HG03565 (cell line): ENCODE data around the gene DLEC1.
"Not testable (repeated sequence)": the region's sequence is repeated elsewhere in the genome, so short reads cannot be mapped to it uniquely, and the experiment has no call there.

Experiments used
- ATAC-seq: cut with Tn5 transposase; IDR thresholded peaks from one replicate; pipeline ENCODE4 v1.9.1; 2021; ENCODE audit warnings: mild to moderate bottlenecking, moderate library complexity; ENCODE audit not compliant: unreplicated experiment

Gene DLEC1

GRCh38 chr3:38152609-38153008, 113.6 kb downstream of the DLEC1 start:
- no peak for ATAC-seq

GRCh38 chr3:38153221-38153620, 114.2 kb downstream of the DLEC1 start:
- no peak for ATAC-seq

GRCh38 chr3:38154033-38154494, 115.1 kb downstream of the DLEC1 start:
- ATAC-seq: no peak

GRCh38 chr3:38154625-38155255, 115.7 kb downstream of the DLEC1 start:
- no peak for ATAC-seq

- ATAC-seq: no peak
Measured at GRCh38 chr3:38155825-38156224, 116.8 kb downstream of the DLEC1 start.

- no peak for ATAC-seq
Measured at GRCh38 chr3:38157117-38157516, 118.1 kb downstream of the DLEC1 start.

GRCh38 chr3:38157595-38157994, 118.6 kb downstream of the DLEC1 start:
- no peak for ATAC-seq

- ATAC-seq: no peak
Measured at GRCh38 chr3:38158472-38158871, 119.5 kb downstream of the DLEC1 start.

- ATAC-seq: not testable (repeated sequence)
Measured at GRCh38 chr3:38160704-38161103, 121.7 kb downstream of the DLEC1 start.

- ATAC-seq: no peak
Measured at GRCh38 chr3:38163117-38163840, 124.3 kb downstream of the DLEC1 start.

GRCh38 chr3:38163841-38164642, 125.0 kb downstream of the DLEC1 start:
- ATAC-seq: no peak

- ATAC-seq: no peak
Measured at GRCh38 chr3:38164643-38164951, 125.6 kb downstream of the DLEC1 start.

- peak; percentile 85 for ATAC-seq
Measured at GRCh38 chr3:38164952-38165721, 126.1 kb downstream of the DLEC1 start, which contains the start of gene OXSR1. TSS of gene OXSR1 (plus strand) at chr3:38165537. CDS start at chr3:38165877, 340 bp downstream.

GRCh38 chr3:38165722-38166387, 126.8 kb downstream of the DLEC1 start:
- ATAC-seq: no peak

GRCh38 chr3:38167591-38167990, 128.6 kb downstream of the DLEC1 start:
- no peak for ATAC-seq

GRCh38 chr3:38168151-38169026, 129.4 kb downstream of the DLEC1 start:
- ATAC-seq: no peak

- no peak for ATAC-seq
Measured at GRCh38 chr3:38169027-38169317, 130.0 kb downstream of the DLEC1 start.

- no peak for ATAC-seq
Measured at GRCh38 chr3:38170722-38171121, 131.7 kb downstream of the DLEC1 start.

- ATAC-seq: no peak
Measured at GRCh38 chr3:38171622-38172021, 132.6 kb downstream of the DLEC1 start.
